ENCODE measurements around the gene MED31. TPM values are rescaled to one million over a fixed set of nuclear protein-coding genes. Genes with fewer than 3 reads are reported as not detected.
"Not testable (repeated sequence)": the region's sequence is repeated elsewhere in the genome, so short reads cannot be mapped to it uniquely, and the experiment has no call there.

The MED31 gene
- total and polyA plus RNA-seq, 2 experiments from 2014 or later = 13.8 to 44.2 TPM

GRCh38 chr17:6666557-6666956 lies 15.2 kb upstream of the MED31 start:
- no peaks in the 10 kb centered on the region for H3K9me2 ChIP-seq (replicated peaks; ENCODE audit: insufficient read depth)
- no peak overlapping the region for H2AFZ ChIP-seq
- 91% methylated on average over 6 of the region's 6 CpGs for WGBS (ENCODE audit: low lambda C conversion rate, missing lambda C conversion rate)
- H3K27ac ChIP-seq = no peak overlapping the region
- H3K27me3 ChIP-seq = no peaks in the 10 kb centered on the region
- H3K4me1 ChIP-seq (ENCODE audit: insufficient read depth) = no peaks in the 10 kb centered on the region
- H3K4me2 ChIP-seq = no peak overlapping the region
- no peak for DNase-seq (ENCODE audit: low spot score)
- no peaks in the 10 kb centered on the region for H3K79me2 ChIP-seq
- H3K4me3 ChIP-seq = no peak overlapping the region
- H3K9me3 ChIP-seq (ENCODE audit: low read depth) = no peaks in the 10 kb centered on the region
- H4K20me1 ChIP-seq (ENCODE audit: insufficient read depth, poor library complexity, severe bottlenecking) = no peaks in the 10 kb centered on the region
- no peaks in the 10 kb centered on the region for H3K36me3 ChIP-seq (replicated peaks; ENCODE audit: insufficient read depth, low read depth)
- no peak for TF ChIP-seq EZH2 (IDR thresholded peaks at IDR 0.05; ENCODE audit: borderline replicate concordance)
- TF ChIP-seq, protein P1, sequence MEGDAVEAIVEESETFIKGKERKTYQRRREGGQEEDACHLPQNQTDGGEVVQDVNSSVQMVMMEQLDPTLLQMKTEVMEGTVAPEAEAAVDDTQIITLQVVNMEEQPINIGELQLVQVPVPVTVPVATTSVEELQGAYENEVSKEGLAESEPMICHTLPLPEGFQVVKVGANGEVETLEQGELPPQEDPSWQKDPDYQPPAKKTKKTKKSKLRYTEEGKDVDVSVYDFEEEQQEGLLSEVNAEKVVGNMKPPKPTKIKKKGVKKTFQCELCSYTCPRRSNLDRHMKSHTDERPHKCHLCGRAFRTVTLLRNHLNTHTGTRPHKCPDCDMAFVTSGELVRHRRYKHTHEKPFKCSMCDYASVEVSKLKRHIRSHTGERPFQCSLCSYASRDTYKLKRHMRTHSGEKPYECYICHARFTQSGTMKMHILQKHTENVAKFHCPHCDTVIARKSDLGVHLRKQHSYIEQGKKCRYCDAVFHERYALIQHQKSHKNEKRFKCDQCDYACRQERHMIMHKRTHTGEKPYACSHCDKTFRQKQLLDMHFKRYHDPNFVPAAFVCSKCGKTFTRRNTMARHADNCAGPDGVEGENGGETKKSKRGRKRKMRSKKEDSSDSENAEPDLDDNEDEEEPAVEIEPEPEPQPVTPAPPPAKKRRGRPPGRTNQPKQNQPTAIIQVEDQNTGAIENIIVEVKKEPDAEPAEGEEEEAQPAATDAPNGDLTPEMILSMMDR (IDR thresholded peaks at IDR 0.05; ENCODE audit: poor library complexity) = no peak
- TF ChIP-seq EZH2phosphoT487 (IDR thresholded peaks at IDR 0.05; ENCODE audit: low read depth, severe bottlenecking, unreplicated experiment) = no peak

DNA sequence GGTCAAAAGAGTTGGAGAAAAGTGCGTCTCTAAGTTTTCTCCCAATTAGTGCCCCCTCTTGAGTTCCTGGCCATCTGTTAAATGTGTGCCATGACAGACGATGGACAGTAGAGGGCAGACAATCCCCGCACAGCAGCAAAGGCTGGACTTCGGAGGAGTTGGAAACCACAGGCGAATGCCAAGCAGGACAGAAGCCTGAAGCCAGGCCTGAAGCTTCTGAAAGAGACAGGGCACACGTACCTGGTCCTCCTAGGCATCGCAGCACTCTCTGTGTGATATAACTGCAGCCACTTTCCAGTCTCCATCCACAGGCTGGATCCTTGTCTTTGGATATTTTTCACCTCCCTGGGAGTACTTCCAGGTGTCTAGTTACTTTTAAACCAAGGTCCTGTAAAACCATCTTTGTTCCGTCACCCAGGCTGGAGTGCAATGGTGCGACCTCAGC lies 14.7 kb upstream of the MED31 start:
- no peak overlapping the region for H2AFZ ChIP-seq
- H4K20me1 ChIP-seq (ENCODE audit: insufficient read depth, poor library complexity, severe bottlenecking) = no peaks in the 10 kb centered on the region
- DNase-seq (ENCODE audit: low spot score) = peak; percentile 87
- no peaks in the 10 kb centered on the region for H3K79me2 ChIP-seq
- no peak overlapping the region for H3K4me3 ChIP-seq
- no peak overlapping the region for H3K4me2 ChIP-seq
- WGBS (ENCODE audit: low lambda C conversion rate, missing lambda C conversion rate) = 24% methylated on average over 9 of the region's 9 CpGs
- H3K27ac ChIP-seq = no peak overlapping the region
- TF ChIP-seq, protein P1 (IDR thresholded peaks at IDR 0.05; ENCODE audit: poor library complexity) = peak; percentile 94
- TF ChIP-seq EZH2phosphoT487 (IDR thresholded peaks at IDR 0.05; ENCODE audit: low read depth, severe bottlenecking, unreplicated experiment) = no peak
- H3K9me3 ChIP-seq (ENCODE audit: low read depth) = no peaks in the 10 kb centered on the region
- no peaks in the 10 kb centered on the region for H3K4me1 ChIP-seq (ENCODE audit: insufficient read depth)
- no peaks in the 10 kb centered on the region for H3K36me3 ChIP-seq (replicated peaks; ENCODE audit: insufficient read depth, low read depth)
- no peaks in the 10 kb centered on the region for H3K27me3 ChIP-seq
- no peaks in the 10 kb centered on the region for H3K9me2 ChIP-seq (replicated peaks; ENCODE audit: insufficient read depth)

GRCh38 chr17:6663200-6663599 lies 11.8 kb upstream of the MED31 start:
- not testable (repeated sequence) for H3K4me2 ChIP-seq; H3K27ac ChIP-seq; H3K4me3 ChIP-seq; H3K4me1 ChIP-seq (ENCODE audit: insufficient read depth); H3K27me3 ChIP-seq; H3K9me3 ChIP-seq (ENCODE audit: low read depth); H3K79me2 ChIP-seq; DNase-seq (ENCODE audit: low spot score); H2AFZ ChIP-seq; H3K36me3 ChIP-seq (replicated peaks; ENCODE audit: insufficient read depth, low read depth); H3K9me2 ChIP-seq (replicated peaks; ENCODE audit: insufficient read depth); H4K20me1 ChIP-seq (ENCODE audit: insufficient read depth, poor library complexity, severe bottlenecking)
- 97% methylated on average over 14 of the region's 14 CpGs for WGBS (ENCODE audit: low lambda C conversion rate, missing lambda C conversion rate)

- H3K79me2 ChIP-seq = no peaks in the 10 kb centered on the region
- H4K20me1 ChIP-seq (ENCODE audit: insufficient read depth, poor library complexity, severe bottlenecking) = no peaks in the 10 kb centered on the region
- no peak overlapping the region for H3K27ac ChIP-seq
- no peaks in the 10 kb centered on the region for H3K9me2 ChIP-seq (replicated peaks; ENCODE audit: insufficient read depth)
- no peak overlapping the region for H3K4me3 ChIP-seq
- H3K4me2 ChIP-seq = no peak overlapping the region
- TF ChIP-seq EZH2phosphoT487 (IDR thresholded peaks at IDR 0.05; ENCODE audit: low read depth, severe bottlenecking, unreplicated experiment) (no peak), EZH2 (IDR thresholded peaks at IDR 0.05; ENCODE audit: borderline replicate concordance) (no peak)
- TF ChIP-seq, protein P1 (IDR thresholded peaks at IDR 0.05; ENCODE audit: poor library complexity) = no peak
- H3K4me1 ChIP-seq (ENCODE audit: insufficient read depth) = no peaks in the 10 kb centered on the region
- H2AFZ ChIP-seq = no peak overlapping the region
- DNase-seq (ENCODE audit: low spot score) = no peak
- no peaks in the 10 kb centered on the region for H3K36me3 ChIP-seq (replicated peaks; ENCODE audit: insufficient read depth, low read depth)
- no peaks in the 10 kb centered on the region for H3K27me3 ChIP-seq
- WGBS (ENCODE audit: low lambda C conversion rate, missing lambda C conversion rate) = 84% methylated on average over 2 of the region's 2 CpGs
- H3K9me3 ChIP-seq (ENCODE audit: low read depth) = no peaks in the 10 kb centered on the region
Observed at GRCh38 chr17:6661464-6661848, 10.1 kb upstream of the MED31 start.
